HG02852 (cell line): ENCODE measurements around the gene PCSK2.

ENCODE experiments used
- ATAC-seq: cut with Tn5 transposase; IDR thresholded peaks from one replicate; pipeline ENCODE4 v1.9.1; 2021; ENCODE audit warnings: mild to moderate bottlenecking, moderate library complexity; ENCODE audit not compliant: unreplicated experiment

The PCSK2 gene

DNA sequence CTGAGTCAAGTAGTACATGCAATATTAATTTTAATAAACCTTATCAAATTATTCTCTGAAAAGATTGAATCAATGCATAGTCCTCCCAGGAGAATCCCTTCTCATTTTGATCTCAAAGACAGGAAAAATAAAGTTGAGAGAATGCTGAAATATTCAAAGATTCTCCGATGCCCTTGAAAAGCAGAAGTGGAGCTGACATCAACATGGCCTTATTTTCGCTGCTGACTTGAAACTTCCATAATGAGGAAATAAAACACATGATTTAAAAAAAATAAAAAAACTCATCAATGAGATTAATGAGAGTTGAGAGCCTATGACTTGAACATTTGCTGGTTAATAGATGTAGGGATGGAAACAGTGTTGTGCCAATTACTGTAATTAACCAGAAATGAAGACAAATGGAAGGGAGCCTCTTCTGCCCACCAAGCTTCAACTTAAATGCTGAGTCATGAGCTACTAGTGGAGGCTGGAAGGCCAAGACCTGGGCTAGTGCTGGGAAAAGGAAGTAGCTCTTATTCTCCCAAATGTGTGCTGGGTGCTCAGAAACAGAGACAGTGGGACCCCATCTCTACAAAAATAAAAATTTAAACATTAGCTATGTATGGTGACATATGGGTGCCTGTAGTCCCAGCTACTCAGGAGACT, 164.4 kb downstream of the PCSK2 start:
- no peak for ATAC-seq

DNA sequence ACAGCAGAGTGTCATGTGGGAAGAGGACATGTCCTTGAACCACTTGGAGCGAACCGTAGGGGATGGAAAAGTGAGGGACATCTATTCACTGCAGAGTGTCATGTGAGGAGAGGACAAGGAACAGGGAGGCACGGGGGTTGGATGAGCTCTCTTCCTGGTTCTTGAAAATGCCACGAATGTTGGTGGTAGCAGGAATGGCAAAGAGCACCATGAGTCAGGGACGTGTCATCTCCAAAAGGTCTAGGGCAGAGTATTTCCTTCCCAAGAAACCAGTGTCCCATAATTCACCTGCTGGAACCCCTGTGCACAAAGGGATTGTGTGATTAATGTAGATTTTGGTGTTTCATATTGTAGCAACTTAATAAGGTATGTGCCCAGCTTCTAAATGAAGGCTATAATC, 167.6 kb downstream of the PCSK2 start:
- ATAC-seq = no peak

DNA sequence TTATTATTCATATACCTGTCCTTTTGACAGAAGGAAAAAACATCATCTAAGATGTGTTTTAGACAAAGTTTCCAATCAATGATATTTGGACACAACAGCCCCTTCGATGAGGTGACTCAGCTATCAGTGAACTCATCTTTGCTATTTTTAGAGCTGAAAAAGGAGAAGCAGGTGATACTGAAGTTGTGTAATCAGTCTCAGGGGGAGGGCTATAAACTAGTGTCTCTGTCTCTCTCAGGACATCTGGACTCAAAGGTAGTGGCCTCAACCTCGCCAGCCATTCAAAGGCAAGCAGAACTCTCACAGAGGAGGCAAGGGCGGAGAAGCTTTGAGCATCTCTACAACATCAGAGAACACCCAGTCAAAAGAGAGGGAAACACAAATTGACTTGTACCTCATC, 168.9 kb downstream of the PCSK2 start:
- no peak for ATAC-seq

DNA sequence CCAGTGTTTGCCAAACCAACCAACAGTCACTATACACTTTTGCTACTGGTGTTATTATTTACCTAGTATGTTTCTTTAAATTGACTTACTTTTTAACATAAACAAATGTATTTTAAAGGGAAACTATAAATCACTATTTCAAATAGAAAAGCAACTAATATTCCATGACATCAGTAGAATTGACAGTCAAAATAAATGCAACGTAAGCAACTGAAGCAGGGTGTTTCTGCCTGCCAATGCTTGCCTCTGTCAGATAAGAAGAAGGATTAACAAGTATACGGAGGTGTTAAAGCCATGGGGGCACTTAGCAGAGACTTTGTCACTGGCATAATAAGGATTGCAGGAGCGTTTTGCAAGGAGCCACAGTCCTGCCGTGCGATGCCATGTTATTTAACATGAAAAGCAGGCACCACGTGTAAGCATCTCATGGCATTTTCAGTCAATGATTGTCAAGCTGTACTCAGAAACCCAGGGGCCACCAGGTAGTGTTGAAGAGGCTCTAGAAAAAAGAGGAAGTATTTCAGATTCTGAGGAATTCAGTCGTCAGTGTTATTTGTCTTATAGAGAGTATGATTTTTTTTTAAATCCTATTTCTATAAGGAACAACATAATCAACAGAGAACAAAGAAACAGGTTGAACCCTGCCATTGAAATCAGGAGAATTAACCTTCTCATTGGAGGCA, 172.6 kb downstream of the PCSK2 start:
- no peak for ATAC-seq

DNA sequence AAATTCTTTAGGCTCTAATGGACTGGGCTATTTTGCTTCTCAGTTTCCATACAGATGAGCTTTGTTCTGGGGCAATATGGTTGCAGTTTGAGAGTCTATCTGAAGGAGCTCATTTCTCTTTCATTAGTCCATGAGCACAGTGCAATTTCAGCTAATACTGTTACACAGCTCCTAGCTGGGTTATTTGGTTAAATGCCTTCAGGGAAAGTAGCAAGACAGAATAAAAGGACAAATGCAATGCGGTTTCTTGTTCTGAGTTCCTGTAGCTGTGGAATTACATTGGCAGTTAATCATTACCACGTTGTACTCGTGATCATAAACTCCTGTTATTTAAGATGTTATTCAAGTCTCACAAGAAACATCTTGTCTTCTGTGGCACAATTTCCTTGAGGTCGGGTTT, 176.6 kb downstream of the PCSK2 start:
- ATAC-seq = no peak

DNA sequence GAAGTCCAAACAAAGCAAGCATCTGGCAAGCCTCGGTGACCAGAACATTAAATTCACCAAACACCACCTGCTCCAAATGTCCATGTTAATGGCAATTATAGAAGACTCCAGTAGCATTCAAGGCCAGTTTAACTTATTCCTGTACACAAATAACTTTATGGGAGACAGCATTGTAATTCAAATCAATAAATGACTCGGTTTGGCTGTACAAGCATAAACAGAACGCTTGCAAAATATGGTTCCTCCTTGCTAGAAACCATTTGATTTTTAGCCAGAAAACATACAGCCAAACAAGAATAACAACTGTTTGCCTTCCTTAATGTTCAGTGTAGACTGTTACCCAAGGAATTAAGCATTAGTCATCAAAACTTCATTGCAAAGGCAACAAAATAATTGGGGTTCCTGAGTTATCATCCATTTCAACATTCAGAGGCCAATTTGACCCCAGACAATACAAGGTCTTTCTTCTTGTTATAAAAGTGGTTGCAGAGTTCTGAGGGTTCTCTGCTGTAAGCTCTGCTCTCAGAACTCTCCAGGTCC, 179.3 kb downstream of the PCSK2 start:
- ATAC-seq = no peak

DNA sequence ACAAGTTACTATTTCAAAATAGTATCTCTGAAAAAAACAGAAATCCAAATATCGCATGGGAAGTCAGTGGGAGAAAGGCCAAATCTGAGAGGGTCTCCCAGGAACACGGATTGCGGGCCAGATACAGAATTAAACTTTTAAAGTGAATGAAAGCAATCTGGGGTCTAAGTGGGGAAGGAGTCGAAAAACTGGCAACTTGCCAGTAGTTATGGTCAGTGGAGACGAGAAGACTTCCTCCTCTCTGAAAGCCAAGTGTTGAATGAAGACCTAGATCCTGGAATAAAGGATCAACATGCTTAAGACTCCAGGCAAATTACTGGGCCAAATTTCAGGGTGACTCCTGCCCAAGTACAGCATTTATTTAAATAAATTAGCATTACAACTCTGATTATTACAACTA, 180.7 kb downstream of the PCSK2 start:
- no peak for ATAC-seq

DNA sequence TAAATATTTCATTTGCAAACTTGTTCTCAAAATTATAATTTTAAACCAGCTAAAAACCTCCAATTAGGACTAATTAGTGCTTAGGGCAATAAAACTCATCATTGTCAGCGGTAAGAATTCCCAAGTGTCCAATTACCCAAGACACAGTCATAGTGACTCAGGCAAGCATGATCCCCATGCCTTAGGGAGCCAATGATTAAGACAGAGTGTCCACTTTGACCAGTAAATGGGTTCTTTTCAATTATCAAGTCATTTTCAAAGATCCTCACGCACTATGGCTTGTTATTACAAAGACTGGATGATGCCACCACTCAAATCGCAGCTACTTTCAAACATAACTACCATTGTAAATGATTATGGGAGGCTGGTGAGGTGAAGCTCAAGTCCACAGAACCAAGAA, 190.4 kb downstream of the PCSK2 start:
- no peak for ATAC-seq

DNA sequence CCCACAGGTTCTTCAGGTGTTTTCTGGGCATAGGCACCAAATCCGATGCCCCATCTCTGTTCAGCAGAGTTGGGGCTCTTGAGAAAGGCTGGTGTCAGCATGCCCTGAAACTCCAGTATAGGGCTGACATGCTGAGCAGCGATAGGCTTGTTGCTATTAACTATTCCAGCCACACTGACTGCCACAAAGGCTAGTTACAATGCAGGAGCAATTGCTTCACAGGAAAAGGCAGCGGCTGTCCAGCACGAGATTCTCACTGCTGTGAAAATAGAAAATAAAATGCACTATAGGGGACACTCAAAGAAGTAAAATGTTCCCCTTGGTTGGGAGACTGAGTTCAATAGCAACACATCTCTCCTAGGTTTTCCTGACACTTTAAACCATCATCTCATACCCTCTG, 191.9 kb downstream of the PCSK2 start:
- no peak for ATAC-seq

DNA sequence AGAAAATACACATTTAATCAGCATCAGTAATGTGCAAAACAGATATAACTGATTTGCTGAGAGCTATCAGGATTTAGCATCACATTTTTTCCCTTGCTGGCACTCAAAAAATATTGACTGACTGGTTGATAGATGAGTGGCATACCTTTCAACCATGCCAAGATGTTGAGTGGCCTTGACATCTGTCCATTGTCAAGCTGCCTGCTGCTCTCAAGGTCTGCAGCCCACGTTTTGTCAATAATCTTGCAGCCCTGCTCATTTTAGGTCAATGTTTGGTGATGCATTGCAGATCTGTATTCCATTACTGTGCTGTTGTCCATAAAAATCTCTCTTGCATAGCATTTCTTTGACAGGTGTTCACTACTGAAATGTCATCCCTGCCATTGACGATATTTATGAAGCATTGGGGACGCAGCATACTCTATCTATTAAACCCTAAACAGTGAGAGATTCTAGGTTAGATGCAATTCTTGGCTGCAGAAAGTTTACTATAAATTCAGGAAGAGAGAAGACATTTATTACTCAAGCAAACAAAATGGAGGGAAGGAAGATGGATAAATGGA, 192.7 kb downstream of the PCSK2 start:
- no peak for ATAC-seq

DNA sequence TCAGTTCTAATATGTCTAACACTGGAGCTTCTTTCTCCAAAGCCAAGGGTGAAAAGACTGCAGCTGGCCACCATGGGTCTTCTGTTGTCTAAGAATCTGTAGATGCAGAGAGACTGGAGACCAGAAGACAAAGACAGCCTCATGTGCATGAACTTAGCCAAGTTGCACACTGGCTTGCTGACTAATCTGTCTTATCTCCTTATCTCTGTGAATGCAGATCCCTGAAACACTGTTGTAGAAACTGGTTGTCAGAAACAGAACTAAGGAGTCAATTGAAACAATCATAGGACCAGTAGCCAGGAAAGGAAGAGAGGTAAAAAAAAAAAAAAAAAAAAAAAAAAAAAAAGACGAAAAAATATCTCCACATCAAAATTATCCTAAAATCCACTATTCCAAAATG, 194.7 kb downstream of the PCSK2 start:
- ATAC-seq = no peak

DNA sequence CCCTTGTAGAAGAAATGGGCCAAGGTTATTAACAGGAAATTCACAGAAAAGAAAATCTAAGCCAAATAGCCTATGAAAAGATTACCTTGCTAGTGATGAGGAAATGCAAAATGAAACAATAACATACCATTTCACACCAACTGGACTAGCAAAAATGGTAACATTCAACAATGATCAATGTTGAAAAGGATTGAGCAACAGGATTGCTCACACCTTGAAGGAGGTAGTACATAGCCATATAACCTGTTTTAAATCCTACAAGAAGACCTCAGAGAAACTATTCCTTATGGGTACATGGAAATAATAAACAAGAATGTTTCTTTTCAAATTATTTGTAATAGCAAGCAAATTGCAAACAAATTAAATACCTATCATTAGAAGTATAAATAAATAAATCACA, 196.9 kb downstream of the PCSK2 start:
- ATAC-seq = no peak

DNA sequence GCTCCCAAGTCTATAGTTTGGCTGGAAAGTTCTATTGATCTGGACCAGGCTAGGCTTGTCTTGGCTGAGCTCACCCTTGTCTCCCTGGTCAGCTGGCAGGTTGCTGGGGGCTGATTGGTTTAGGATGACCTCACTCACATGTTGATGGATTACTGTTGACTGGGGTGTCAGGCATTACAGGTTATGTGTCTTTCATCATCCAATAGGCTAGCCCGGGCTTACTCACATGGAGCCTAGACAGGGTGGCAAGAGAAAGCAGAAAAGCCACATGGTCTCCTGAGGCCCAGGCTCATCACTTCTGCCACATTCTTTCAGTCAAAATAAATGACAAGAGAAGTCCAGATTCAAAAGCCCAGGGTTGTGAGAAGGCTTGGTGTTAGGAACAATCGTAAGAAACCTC, 200.8 kb downstream of the PCSK2 start:
- ATAC-seq = no peak

DNA sequence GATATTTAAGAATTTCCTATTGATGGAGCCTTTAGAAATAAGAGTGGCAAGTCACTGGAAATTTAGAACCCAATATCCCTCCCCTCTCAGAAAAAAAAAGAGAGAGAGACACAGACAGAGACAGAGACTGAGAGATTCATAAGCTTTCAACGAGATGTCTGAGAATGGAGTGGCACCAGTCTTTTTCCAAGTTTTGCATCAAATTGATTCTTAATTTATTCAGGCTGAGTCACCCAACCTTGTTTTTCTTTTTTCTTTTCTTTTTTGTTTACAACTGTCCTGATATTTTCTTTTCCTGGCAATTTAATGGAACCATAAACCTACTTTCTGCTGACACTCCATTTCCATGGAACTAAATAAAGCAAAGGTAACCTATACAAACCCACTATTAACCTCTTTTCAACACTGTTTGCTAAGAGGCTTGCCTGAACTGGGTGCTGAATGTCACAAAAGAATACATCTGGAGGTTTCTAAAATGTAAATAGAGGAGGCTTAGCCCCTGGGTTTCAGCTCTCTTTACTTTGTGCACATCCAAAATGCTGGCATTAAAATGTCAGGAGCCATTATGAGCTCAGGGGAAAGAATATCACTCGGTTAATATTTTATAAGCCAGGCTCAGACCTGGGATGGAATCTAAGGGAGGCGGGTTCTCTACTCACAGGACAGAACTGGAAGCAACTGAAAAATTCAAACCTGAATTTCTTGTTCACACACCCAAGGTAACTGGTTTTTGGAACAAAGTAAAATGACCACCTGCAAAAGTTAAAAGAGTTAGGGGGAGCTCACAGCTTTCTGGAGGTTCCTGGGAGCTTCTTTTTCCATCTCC, 203.5 kb downstream of the PCSK2 start:
- no peak for ATAC-seq

DNA sequence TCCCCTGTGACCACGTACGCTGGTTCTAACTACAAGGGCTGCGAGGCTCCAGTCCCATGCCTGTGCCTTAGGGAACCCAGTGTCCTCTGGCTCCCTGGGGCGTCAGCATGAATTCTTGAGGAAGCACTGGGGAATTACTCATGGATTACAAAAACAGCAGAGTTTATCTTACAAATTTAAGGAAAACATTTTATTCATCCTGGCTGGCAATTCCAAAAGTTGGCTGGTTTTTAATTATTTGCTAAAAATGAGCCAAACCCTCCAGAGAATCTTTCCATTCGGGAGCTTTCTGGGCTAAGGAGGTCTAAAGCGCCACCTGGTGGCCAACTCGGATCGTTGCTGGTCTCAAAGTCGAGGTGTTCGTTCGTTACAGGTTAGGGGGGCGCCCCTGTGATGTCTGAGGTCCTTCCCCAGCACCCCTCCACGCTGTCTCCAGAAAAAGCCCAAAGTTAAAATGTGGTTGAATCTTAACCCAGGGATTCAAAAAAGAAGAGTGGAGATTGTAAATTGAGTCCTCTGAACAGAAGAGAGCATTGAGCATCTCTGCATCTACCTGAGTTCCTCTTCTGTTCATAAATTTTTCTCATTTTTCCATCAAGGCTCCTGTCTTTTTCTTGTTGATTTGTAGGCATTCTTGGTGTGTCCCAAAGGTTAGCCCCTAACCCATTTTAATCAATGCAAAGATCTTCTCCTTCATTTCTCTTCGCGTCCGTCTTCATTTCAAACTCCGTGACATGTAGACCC, 205.0 kb downstream of the PCSK2 start:
- no peak for ATAC-seq

DNA sequence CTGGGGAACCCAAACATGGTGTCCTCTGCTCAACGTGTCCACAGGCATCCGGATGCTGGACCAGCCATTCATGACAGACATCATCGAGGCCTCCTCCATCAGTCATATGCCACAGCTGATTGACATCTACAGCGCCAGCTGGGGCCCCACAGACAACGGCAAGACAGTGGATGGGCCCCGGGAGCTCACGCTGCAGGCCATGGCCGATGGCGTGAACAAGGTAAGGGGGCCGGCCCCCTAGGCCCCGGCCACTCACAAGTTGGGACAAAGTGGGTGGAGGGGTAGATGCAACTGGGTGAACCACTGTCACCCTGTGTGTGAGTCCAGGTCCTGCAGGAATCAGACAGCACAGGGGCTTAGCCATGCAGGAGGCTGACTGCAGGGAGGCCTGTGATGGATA, 209.8 kb downstream of the PCSK2 start:
- no peak for ATAC-seq

DNA sequence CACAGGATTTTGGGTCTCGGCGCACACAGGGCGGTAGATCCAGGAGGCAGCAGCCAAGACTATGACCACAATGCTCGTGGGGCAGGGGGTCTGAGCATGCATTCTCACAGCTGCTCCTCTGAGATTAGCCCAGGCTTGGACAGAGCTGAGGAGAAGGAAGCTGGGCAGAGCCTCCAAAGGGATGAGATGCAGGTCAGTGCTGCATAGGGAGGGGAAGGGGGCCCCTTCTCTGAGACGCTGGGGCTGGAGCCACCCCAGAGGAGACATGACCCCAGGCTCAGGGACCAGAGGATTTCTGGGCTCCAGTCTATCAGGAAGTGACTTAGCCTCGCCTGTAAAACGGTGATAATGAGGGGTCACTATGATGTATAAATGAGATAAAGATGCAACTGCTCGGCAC, 210.4 kb downstream of the PCSK2 start:
- ATAC-seq = no peak

DNA sequence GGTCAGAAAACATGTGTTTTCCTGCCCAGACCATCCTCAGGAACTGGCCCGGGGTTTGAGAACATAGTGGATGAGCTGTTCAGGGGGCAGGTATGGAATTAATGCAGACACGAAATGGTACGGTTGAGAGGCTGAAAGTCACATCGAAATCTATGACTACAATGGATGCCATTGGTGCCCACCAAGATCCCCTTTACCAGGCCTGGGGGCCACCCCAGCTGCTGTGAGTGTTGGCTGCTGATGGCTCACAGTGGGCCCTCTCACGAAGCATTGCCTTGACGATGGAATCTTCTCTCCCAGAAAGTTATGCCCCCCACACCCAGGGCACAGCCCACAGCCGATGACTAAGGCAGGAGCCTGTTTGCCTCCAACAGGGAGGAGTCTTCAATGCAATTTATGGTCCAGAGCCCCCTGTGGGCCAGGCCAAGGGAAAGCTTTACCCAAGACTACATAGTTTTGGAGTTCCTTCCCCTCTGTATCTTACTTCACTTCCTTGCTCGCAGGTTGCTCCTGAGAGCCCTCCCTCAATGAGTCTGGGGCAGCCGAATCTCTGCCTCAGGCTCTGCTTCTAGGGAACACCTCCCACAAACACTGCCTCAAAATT, 211.7 kb downstream of the PCSK2 start:
- no peak for ATAC-seq

DNA sequence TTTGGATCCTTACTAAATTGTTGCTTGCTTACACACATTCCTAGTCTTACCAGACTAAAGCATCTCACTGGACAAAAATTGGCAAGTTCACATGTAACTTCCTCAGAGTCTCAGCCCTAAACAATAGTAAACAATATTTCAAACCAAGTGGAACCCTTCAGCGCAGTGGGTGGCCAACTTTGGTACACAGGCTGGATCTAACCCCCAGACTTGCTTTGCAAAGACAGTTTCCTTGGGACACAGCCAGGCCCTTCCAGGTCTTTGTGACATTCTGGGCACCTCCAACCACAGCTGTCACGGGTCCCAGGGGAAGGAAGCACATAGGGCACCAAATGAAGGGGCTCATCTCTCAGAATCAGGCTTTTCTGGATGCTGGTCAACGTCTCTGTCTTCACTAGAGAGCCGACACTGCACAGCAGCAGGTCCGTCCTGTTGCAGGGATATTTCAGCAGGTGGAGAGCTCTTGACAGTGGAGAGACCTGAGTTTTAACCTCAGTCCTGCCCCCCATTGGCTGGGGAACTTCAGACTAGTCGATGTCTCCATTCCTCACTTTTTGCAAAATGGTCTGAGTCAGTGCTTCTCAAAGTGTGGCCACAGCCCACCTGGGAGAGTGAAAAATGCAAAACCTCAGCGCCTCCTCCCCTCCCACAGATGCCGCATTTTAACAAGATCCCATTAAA, 212.9 kb downstream of the PCSK2 start:
- ATAC-seq = no peak

DNA sequence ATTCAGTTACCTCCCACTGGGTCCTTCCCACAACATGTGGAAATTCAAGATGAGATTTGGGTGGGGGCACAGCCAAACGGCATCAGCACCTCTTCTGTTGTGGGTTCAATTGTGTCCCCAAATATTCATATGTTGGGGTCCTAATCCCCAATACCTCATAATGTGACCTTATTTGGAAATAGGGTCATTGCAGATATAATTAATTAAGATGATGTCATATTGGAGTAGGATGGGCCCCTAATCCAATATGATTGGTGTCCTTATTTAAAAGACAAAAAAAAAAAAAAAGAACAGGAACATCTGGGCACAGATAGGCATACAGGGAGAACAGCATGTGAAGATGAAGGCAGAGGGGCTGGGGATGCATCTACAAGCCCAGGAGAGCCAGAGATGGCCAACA, 214.9 kb downstream of the PCSK2 start:
- ATAC-seq = no peak
